ENCODE results near the gene LMF2. TPM values are rescaled to one million over a fixed set of nuclear protein-coding genes. Genes with fewer than 3 reads are reported as not detected.

The LMF2 gene
- total RNA-seq, 2 donors from 2014 or later, result 147 to 158 TPM

DNA sequence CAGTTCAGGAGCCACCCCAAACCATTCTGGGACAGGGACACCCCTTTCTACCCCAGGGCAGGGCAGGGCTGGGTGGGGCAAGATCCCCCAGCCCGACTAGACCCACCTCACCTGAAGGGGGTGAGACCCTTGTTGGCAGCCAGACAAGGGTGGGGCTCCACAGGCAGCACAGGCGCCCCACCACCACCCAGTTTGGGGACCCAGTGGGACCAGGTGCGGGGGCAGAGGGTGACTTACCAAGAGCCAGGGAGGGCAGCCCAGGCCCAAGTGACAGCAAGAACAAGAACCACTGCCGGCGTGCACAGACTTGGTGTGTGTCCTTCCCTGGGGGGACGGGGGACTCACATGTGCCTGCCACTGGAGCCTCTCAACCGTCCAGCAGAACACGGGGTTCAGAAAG, 23.9 kb downstream of the LMF2 start:
- WGBS, 2 donors, result 39 to 77% methylated on average over 3 to 7 of the region's 8 CpGs
- H3K36me3 ChIP-seq (replicated peaks in 1 of 2; ENCODE audit: insufficient read depth in 1 of 2, low read depth in 2 of 2), result no peaks in the 10 kb centered on the region
- ATAC-seq (no peak), DNase-seq (no peak)
- peaks cover 56% of the 10 kb centered on the region for H3K4me1 ChIP-seq
- no peak overlapping the region for H3K4me3 ChIP-seq
- H3K27ac ChIP-seq, result peak overlapping the region; percentile 80 to 91 (median 83)
- no peaks in the 10 kb centered on the region for H3K27me3 ChIP-seq
- no peak for TF ChIP-seq POLR2A (IDR thresholded peaks at IDR 0.05)
- TF ChIP-seq, protein P1, sequence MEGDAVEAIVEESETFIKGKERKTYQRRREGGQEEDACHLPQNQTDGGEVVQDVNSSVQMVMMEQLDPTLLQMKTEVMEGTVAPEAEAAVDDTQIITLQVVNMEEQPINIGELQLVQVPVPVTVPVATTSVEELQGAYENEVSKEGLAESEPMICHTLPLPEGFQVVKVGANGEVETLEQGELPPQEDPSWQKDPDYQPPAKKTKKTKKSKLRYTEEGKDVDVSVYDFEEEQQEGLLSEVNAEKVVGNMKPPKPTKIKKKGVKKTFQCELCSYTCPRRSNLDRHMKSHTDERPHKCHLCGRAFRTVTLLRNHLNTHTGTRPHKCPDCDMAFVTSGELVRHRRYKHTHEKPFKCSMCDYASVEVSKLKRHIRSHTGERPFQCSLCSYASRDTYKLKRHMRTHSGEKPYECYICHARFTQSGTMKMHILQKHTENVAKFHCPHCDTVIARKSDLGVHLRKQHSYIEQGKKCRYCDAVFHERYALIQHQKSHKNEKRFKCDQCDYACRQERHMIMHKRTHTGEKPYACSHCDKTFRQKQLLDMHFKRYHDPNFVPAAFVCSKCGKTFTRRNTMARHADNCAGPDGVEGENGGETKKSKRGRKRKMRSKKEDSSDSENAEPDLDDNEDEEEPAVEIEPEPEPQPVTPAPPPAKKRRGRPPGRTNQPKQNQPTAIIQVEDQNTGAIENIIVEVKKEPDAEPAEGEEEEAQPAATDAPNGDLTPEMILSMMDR (IDR thresholded peaks at IDR 0.05), result no peak
- no peaks in the 10 kb centered on the region for H3K9me3 ChIP-seq
- intact Hi-C loops (cut with DNase I), result no loop called here

DNA sequence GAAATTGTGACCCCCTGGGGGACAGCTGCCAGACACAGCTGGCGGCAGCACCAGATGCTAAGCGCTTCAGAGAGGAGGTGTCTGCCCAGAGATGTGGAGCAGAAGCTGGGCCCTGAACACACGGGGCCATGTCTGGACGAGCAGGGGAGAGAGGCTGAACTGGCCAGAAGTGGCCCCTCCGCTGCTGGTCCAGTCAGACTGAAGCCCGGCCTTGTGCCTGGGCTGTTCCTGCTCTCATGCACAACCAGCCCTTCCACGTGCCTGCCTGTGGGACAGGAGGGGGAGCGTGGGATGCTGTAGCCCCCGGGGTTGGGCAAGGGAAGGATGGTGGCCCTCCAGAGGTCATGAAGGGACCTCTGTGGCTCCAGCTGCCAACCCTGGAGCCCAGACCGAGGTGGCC, 24.4 kb downstream of the LMF2 start:
- 38 to 50% methylated on average over 2 to 10 of the region's 10 CpGs for WGBS, 2 donors
- H3K4me3 ChIP-seq, result no peak overlapping the region
- peaks cover 56% of the 10 kb centered on the region for H3K4me1 ChIP-seq
- ATAC-seq (no peak), DNase-seq (peak in 1 of 4 donors; percentile 37)
- TF ChIP-seq POLR2A (IDR thresholded peaks at IDR 0.05), result no peak
- TF ChIP-seq, protein P1 (IDR thresholded peaks at IDR 0.05), result no peak
- no peaks in the 10 kb centered on the region for H3K27me3 ChIP-seq
- peak overlapping the region; percentile 80 to 91 (median 83) for H3K27ac ChIP-seq
- no peaks in the 10 kb centered on the region for H3K9me3 ChIP-seq
- no peaks in the 10 kb centered on the region for H3K36me3 ChIP-seq (replicated peaks in 1 of 2; ENCODE audit: insufficient read depth in 1 of 2, low read depth in 2 of 2)
- intact Hi-C loops (cut with DNase I), result no loop called here

DNA sequence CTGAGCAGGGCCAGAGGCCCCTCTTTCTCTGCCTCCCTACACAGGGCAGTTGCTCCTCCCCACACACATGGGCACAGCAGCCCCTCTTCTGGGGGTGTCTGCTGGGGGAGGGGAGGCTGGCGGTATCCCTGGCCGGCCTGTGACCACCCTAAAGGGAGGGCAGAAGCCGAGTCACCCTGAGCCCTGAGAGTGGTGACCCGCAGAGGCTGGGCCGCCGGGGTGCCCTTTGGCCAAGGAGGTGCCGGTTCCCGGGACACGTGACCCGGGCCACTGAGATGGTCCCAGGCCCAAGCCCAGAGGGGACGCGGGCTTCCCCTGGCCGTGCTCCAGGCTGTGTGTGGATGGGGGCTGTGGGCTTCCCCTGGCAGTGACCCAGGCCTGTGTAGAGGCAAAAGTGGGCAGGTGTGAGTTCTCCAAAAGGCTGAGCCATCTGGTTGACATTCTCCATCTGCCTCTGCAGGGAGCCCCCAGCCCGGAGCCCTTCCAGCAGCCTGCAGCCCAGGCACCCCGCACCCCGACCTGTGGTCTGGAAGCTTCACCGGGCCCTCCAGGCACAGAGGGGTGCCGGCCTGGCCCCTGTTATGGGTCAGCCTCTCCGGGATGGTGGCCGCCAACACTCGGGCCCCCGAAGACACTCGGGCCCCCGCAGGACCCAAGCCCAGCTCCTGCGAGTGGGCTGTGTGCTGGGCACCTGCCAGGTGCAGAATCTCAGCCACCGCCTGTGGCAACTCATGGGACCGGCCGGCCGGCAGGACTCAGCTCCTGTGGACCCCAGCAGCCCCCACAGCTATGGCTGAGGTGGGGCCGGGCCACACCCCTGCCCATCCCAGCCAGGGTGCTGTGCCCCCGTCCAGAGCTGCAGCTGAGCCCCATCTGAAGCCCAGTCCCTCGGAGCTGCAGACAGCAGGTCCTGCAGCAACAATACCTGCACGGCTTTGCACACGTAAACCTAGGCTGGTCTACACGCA, 25.1 kb downstream of the LMF2 start:
- Histone ChIP-seq H3K4me3 (peak overlapping the region; percentile 22 to 39), H3K27me3 (no peaks in the 10 kb centered on the region), H3K9me3 (no peaks in the 10 kb centered on the region), H3K36me3 (replicated peaks in 1 of 2; ENCODE audit: insufficient read depth in 1 of 2, low read depth in 2 of 2) (no peaks in the 10 kb centered on the region), H3K27ac (peak overlapping the region; percentile 80 to 91 (median 83)), H3K4me1 (peaks cover 56% of the 10 kb centered on the region)
- TF ChIP-seq, protein P1 (IDR thresholded peaks at IDR 0.05), result no peak
- TF ChIP-seq POLR2A (IDR thresholded peaks at IDR 0.05), result no peak
- peak in 2 of 4 donors; percentile 60 to 65 for DNase-seq
- 44 to 45% methylated on average over 7 to 24 of the region's 35 CpGs for WGBS, 2 donors
- no peak for ATAC-seq
- intact Hi-C loops (cut with DNase I), result no loop called here

DNA sequence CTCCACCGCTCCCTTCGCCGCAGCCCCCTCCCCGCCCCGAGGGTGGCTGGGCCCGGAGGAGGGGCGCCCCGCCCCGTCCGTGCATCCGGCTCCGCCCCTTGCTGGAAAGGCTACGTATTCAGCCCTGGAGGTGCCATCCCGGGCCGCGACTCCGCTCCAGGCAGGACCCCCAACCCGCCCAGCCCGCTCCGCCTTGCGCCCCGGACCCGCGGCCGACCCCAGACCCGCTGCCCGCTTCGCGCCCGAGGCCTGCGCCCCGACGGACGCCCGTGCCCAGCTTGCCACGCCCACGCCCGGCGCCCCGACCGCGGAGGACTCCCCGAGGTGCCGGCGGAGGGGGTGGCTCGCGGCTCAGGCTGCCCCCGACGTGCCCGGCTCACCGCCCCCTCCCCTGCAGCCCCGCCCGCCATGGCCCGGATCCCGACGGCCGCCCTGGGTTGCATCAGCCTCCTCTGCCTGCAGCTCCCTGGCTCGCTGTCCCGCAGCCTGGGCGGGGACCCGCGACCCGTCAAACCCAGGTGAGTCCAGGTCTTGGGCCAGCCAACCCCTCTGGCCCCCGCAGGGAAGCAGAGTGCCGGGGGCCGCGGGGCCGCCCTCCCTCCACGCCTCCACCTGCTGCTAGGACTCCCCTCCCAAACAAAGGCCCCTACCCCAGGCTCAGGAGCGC, 25.9 kb downstream of the LMF2 start, which contains the start of gene ADM2:
ADM2 (plus strand) TSS at position 104 of the 667 bp plus-strand sequence; CDS start at position 409, 305 bp downstream.
- peak in 2 of 3 donors; percentile 4 to 33 for TF ChIP-seq POLR2A (IDR thresholded peaks at IDR 0.05)
- TF ChIP-seq, protein P1 (IDR thresholded peaks at IDR 0.05), result no peak
- ATAC-seq (peak; percentile 22), DNase-seq (peak in 3 of 4 donors; percentile 59 to 77 (median 73))
- WGBS, 2 donors, result 3 to 8% methylated on average over 4 to 21 of the region's 70 CpGs
- peak within 1 kb of the TSS; percentile 22 to 39 for H3K4me3 ChIP-seq
- H3K27me3 ChIP-seq, result no peaks in the 10 kb centered on the region
- intact Hi-C loops (cut with DNase I), result no loop called here
- no peaks in the 10 kb centered on the region for H3K36me3 ChIP-seq (replicated peaks in 1 of 2; ENCODE audit: insufficient read depth in 1 of 2, low read depth in 2 of 2)
- H3K4me1 ChIP-seq, result peaks cover 56% of the 10 kb centered on the region
- H3K9me3 ChIP-seq, result no peaks in the 10 kb centered on the region
- peak within 1 kb of the TSS; percentile 80 to 91 (median 83) for H3K27ac ChIP-seq

Data from body of pancreas (tissue), 4 donors.